HG02981 (cell line): ENCODE results near the gene KLB.
"Not testable (repeated sequence)": the region's sequence is repeated elsewhere in the genome, so short reads cannot be mapped to it uniquely, and the experiment has no call there.

Experiments
- ATAC-seq: cut with Tn5 transposase; IDR thresholded peaks from one replicate; pipeline ENCODE4 v1.9.1; 2021; ENCODE audit warnings: mild to moderate bottlenecking, moderate library complexity; ENCODE audit not compliant: unreplicated experiment

Gene KLB

GRCh38 chr4:39425297-39425696 is 18.6 kb downstream of the KLB start:
- not testable (repeated sequence) for ATAC-seq

DNA sequence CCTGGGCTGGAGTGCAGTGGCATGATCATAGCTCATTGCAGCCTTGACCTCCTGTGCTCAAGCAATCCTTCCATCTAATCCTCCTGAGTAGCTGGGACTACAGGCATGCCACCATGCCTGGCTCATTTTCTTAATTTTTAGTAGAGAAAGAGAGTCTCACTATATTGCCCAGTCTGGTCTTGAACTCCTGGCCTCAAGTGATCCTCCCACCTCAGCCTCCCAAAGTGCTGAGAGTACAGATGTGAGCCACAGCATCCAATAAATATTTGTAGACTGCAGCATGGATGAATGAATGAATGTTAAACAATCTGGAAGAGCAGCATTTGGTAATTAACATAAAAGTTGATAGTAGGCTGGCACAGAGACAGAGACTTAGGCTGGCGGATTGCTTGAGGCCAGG is 20.0 kb downstream of the KLB start:
- ATAC-seq, result no peak

GRCh38 chr4:39427520-39428114 is 20.9 kb downstream of the KLB start:
- ATAC-seq, result no peak

DNA sequence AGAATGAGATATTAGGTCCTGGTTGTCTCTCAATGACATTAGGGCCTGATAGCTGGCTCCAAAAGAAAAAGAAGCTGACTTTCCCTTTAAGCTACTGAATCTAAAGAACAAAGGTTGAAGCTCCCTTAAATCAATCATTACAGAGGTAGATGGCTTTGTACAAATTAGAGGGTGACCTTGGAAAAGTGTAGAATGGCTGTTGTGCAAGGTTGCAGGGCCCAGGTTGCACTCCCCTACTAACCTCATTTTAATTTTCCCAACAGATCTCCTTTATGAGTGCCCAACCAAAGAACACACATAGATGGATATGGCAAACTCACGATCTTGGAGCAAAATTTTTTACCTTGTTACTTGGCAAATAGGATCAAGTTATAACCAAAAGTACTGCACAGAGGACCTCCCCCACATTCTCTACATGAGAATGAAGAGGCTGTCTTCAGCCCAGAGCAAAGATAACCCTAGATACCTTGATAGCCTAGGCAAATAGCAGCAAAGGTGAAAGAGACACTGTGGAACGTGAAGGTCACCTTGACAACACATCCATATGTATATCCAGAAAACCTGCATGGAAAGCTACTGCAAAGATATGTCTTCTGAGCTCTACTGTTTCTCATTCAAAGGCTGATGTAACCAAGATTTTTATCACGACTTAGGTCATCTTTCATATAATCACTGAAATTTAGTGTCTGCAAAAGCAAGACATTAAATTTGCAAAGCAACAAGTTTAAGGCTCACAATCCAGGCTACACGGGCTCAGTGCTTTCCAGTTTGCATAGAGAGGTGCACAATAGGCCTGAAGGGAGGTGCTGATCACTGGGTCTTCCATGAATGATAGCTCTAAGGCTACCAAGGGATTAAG is 23.0 kb downstream of the KLB start:
- no peak for ATAC-seq

DNA sequence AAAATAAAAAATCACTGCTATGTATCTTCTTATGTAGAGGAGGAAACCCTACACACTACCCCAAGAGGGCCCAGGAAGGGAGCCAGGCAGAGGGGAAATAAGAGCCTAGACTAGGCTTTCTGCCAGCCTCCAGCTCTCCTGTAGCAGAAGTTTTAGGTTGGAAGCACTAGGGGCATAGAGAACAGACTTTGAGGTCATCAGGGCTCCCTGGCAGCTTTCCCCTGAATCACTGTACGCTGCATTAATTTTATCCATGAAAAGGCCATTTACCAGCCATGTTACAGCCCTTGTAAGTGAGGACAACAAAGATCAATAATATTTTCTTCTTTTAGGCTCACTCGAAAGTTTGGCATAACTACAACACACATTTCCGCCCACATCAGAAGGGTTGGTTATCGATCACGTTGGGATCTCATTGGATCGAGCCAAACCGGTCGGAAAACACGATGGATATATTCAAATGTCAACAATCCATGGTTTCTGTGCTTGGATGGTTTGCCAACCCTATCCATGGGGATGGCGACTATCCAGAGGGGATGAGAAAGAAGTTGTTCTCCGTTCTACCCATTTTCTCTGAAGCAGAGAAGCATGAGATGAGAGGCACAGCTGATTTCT is 27.3 kb downstream of the KLB start:
- no peak for ATAC-seq

DNA sequence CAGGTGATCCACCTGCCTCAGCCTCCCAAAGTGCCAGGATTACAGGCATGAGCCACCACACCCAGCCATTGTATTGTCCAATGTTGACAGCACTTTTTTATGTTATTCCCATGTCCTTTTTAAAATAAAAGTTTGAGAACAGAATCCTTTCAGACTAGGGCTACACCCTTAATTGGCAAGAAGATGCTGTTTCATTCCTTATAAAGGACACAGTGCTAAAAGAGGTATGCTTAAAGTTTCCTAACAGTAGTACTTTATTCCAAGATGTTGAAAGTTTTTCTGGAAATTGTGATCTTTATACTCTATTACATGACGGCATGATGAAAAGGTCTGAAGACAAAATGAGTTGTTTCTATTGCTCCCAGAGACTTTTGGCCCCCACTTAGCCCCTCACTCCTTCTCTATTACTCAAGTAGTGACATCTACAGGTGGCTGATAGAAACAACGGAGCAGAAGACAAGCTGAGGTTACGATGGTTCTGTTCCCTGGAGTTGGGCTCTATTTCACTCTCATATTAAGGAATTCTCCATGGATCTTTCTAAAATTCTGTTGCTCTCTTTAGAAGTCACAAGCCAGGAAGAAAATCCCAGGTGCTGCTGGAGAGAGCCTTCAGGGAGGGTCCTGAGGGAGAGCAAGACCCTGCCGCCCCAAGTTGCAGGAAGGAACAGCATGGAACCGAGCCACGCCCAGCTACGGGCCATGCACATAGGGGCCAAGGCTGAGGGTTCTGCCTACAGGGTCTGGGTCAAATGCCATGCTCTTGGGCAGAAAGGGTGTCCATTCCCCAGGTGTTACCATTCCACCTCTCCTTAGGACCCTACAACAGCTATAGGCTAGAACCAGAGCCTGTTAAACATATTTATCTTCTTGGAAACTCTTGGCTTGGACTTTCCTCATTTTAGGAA is 29.2 kb downstream of the KLB start:
- ATAC-seq, result no peak

GRCh38 chr4:39441593-39441992 is 34.9 kb downstream of the KLB start:
- ATAC-seq, result no peak

DNA sequence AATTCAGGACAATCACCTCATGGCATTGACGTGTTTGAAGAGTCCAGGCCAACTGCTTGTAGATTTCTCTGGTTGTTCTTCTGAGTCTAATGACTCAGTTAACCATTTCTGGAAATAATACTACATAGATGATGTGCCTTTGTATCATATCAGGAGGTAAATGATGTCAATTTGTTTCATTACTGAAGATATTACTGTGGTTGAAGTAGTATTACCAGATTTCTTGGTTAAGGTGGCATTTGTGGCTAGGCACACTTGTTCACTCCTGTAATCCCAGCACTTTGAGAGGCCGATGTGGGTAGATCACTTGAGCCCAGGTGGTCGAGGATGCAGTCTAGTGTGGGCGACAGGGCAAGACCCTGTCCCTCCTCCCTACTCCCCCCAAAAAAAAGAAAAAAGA is 36.3 kb downstream of the KLB start:
- no peak for ATAC-seq

DNA sequence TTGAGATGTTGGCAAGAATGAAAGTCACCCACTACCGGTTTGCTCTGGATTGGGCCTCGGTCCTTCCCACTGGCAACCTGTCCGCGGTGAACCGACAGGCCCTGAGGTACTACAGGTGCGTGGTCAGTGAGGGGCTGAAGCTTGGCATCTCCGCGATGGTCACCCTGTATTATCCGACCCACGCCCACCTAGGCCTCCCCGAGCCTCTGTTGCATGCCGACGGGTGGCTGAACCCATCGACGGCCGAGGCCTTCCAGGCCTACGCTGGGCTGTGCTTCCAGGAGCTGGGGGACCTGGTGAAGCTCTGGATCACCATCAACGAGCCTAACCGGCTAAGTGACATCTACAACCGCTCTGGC is 39.7 kb downstream of the KLB start:
- ATAC-seq, result no peak

- peak; percentile 80 for ATAC-seq
Measured at GRCh38 chr4:39446842-39447573, 40.3 kb downstream of the KLB start.

DNA sequence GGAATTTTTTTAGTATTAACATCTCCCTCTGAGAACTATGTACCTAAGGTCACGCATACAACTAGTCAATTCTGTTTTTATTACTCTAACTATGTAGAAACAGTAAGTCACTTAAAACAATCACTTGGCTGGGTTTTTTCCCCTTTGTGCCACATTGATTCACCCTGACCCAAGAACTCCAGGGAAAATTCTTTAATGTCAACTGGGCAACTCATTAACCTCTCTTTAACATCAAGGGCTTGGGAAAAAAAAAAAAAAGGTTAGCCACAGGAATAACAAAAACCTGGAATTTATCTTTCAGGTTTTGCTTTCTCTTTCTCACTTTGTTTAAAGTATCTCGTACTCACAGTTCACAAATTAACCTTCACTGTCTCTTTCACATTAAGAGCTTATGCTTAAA is 43.9 kb downstream of the KLB start:
- ATAC-seq, result no peak

- no peak for ATAC-seq
Measured at GRCh38 chr4:39451423-39452023, 44.8 kb downstream of the KLB start.

DNA sequence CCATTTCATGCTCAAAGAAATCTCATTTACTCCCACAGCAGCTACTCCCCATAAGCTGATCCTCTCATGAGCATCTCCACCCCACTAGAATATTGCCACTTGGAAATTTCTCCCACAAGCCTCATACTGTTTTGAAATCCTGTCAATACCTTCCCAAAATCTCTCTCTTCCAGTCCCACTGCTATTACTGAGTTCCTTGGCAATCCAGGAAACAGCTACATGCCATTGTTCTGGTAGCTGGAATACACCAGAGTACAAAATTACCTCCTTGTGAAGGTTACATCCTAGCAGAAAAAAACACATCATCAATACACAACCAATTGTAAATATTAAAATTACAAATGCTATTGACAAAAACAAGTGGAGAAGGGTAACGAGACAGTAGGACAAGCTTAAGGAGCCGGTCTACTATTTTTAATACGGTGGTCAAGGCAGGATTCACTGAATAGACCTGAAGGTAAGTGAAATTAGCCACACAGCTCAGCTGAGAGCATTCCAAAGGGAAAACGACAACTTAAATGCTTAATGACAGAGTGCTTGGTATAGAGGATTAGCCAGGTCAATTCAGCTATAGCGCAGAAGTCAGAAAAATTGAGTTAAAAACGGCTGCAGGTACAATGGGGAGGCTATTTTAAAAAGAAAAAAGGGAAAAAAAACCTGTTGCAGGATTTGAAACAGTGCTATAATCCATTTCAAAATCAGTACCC is 45.6 kb downstream of the KLB start:
- no peak for ATAC-seq

GRCh38 chr4:39452860-39453587 is 46.3 kb downstream of the KLB start:
- no peak for ATAC-seq

DNA sequence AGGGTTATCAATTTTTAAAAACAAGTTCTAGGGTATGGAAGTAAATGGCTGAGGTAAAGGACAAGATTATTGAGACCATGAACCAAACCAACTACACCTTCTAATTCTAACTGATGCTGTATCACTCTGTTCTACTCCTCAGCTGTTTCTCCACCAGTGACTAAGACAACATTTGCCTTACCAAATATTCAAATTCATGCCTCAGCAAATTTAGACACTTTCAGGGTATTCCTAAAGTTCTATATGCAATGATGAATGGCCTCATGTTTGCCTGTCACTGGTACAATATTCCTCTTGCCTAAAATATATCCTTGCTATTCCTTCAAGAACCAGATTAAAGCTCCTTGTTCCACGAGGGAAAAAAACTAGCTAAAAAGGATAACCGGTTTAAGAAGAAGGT is 47.0 kb downstream of the KLB start:
- ATAC-seq, result no peak

DNA sequence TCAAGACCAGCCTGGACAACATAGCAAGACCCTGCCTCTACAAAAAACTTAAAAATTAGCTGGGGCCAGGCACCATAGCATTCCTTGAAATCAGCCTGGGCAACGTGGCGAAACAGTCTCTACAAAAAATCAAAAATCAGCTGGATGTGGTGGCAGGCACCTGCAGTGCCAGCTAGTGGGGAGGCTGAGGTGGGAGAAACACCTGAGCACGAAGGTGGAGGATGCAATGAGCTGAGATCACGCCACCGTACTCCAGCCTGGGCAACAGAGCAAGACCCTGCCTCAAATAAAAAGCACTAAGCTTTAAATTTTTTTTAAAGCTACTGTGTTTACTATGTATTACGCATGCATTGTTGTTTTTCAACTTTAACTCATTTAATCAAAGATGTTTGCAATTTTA is 48.8 kb downstream of the KLB start:
- no peak for ATAC-seq

GRCh38 chr4:39456946-39457763 is 50.4 kb downstream of the KLB start:
- ATAC-seq, result no peak

- ATAC-seq, result not testable (repeated sequence)
Measured at GRCh38 chr4:39458161-39458504, 51.4 kb downstream of the KLB start.
